Measurements from ENCODE around the gene CBFA2T3.

DNA sequence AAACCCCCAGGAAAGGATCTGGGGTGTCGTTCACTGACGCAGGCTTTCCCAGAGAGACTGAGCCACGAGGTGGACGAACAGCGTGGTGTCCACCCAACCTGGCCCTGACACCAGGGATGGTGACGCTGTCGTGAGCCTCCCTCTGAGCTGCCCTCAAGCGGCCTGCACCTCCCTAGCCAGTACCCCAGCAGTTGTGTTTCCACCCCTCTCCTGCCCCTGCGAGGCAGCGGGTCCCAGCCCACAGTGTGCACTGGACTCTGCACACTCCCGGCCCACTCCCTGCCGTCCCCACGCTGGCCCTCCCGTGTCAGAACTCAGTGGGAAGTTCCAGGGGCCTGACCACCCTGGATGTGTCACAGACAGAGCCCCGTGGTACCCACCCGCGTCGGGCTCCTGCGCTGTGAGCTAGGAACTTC, 39.8 kb downstream of the CBFA2T3 start:
- TF ChIP-seq POLR2AphosphoS5 (IDR thresholded peaks at IDR 0.05; ENCODE audit: low read depth, low read length): no peak
- TF ChIP-seq SIN3A (IDR thresholded peaks at IDR 0.05; ENCODE audit: borderline replicate concordance, insufficient read depth, low read length): no peak
- TF ChIP-seq TAF1 (IDR thresholded peaks at IDR 0.05; ENCODE audit: borderline replicate concordance, insufficient read depth, low read length): no peak
- TF ChIP-seq FOXP2 (optimal IDR thresholded peaks at IDR 0.05; ENCODE audit: borderline replicate concordance, extremely low read depth, extremely low read length, insufficient read depth): no peak
- TF ChIP-seq, protein P1, sequence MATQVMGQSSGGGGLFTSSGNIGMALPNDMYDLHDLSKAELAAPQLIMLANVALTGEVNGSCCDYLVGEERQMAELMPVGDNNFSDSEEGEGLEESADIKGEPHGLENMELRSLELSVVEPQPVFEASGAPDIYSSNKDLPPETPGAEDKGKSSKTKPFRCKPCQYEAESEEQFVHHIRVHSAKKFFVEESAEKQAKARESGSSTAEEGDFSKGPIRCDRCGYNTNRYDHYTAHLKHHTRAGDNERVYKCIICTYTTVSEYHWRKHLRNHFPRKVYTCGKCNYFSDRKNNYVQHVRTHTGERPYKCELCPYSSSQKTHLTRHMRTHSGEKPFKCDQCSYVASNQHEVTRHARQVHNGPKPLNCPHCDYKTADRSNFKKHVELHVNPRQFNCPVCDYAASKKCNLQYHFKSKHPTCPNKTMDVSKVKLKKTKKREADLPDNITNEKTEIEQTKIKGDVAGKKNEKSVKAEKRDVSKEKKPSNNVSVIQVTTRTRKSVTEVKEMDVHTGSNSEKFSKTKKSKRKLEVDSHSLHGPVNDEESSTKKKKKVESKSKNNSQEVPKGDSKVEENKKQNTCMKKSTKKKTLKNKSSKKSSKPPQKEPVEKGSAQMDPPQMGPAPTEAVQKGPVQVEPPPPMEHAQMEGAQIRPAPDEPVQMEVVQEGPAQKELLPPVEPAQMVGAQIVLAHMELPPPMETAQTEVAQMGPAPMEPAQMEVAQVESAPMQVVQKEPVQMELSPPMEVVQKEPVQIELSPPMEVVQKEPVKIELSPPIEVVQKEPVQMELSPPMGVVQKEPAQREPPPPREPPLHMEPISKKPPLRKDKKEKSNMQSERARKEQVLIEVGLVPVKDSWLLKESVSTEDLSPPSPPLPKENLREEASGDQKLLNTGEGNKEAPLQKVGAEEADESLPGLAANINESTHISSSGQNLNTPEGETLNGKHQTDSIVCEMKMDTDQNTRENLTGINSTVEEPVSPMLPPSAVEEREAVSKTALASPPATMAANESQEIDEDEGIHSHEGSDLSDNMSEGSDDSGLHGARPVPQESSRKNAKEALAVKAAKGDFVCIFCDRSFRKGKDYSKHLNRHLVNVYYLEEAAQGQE (IDR thresholded peaks at IDR 0.05; ENCODE audit: insufficient read depth in 1 of 2, low read depth in 2 of 2, low read length in 2 of 2): no peak
